ENCODE results near the gene HOXC4. TPM values are rescaled to one million over a fixed set of nuclear protein-coding genes. Genes with fewer than 3 reads are reported as not detected.
"Not testable (repeated sequence)": the region's sequence is repeated elsewhere in the genome, so short reads cannot be mapped to it uniquely, and the experiment has no call there.

Gene HOXC4
- total RNA-seq, 1 experiment from 2014 or later, result 4.2 TPM

DNA sequence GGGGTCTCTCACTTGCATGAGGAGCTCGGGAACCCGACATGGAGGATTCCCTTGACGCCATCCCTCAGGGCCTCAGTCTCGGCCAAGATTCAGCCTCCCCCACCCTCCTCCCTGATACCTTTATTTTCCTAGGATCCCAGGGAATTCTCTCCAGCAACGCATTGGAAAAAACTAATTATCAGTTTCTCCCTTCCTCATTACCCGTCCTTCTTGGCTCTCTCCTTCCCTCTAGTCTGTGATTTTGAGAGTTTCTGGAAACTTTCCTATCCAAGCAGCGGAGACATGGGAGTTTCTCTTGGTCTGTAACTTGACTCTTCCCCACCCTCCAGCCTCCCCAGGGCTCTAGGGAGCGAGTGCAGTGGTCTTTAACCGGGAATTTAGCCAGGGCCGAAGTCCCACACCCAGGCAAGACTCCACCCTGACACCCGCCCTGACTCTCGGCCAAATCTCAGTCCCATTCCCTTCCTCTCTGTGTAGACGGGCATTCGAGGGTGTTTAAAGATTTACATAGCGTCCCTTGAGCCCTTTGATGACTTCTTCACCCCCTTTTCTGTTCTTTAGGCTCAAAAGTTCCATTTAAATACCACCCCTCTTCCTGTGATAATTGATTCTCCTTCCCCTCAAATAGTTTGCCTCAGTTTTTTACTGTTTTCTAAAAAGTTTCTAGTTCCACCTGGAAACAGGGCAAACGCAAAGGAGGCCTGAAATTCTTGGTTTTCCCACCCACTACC is 14.1 kb upstream of the HOXC4 start:
- no peak for DNase-seq (ENCODE audit: low read depth)

DNA sequence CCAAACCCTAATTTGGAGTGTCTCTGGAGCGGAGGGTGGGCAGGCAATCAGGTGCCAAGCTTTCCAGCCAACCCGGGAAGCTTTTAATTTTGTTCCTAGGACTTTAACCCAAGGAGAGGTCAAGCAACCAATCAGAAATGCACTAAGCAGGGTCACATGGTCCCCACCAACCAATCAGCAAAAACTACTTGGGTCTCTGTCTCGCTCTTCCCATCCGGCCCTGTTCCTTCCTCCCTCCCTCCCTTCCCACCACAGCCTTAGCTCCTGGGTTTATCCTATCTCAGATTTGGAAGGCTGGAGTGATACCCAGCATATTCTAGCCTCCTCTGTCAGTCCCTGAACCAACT is 13.5 kb upstream of the HOXC4 start:
- DNase-seq (ENCODE audit: low read depth), result no peak

GRCh38 chr12:54040648-54041047 is 13.0 kb upstream of the HOXC4 start:
- no peak for DNase-seq (ENCODE audit: low read depth)

DNA sequence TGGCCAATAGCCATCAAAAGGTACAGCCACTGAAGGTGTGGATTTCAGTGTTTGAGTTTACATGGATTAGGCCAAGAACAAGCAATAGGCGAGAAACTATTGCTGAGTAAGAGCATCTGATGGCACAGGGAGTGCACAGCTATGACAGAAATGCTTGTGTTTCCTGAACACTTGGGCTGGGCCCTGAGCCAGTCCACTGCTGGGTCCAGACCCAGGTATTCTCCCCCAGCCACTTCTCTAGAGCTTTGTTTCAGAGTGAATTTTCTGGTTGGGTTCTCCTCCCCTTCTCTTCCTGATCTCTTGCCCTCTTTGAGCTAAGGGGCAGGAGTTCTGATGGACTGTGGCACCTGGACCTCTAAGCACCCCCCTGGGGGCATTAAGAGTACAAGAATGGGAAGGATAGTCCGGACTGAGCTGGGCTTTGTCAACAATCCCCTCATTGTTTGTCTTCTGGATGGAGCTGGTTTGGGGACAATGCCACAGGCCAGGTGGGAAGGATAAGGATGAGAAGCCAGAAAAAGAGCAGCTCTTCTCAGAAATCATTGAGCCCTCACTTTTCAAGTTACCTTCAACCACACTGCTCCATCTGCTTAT is 12.4 kb upstream of the HOXC4 start:
- no peak for DNase-seq (ENCODE audit: low read depth)

GRCh38 chr12:54042033-54042432 is 11.6 kb upstream of the HOXC4 start:
- not testable (repeated sequence) for DNase-seq (ENCODE audit: low read depth)

DNA sequence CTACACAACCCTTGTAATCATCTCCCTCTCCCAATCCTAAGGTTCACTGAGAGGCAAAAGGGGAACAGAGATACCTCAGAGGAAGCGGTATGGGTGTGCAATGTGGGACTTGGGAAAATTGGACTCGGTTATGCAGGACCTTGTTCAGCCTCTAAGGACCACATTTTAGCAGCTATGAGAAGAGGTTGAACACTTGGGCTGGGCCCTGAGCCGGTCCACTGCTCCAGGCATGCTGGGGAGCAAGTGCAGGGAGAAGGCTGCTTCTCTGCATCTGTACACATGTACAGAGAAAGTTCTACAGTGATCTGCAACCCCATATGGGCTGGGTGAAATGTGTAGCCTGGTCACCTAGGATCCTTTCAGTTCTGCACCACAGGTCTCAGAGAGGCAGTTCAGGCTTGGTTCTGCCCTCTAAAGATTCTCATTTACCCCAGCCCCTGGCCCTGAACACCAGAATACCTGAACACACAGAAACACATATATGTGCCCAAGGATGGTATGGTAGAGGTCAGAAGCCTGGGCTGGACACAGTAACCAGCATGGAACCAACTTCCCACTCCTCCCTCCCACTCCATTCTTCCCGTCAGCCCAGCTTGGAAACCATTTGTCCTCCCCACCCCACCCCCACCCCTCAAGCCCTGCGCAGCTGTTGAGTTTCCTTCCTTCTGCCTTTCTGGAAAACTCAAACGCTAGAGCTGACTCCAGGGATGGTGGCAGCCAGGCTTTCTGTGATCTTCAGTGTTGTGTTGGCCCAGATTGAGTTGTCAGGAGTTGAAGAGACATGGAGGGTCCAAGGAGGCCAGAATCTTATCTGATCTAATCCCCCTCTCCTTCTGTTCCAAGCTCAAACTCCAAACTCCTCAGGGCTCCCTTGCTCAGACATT is 10.4 kb upstream of the HOXC4 start:
- DNase-seq (ENCODE audit: low read depth), result peak; percentile 75

- DNase-seq (ENCODE audit: low read depth), result no peak
Observed at GRCh38 chr12:54044425-54045103, 9.1 kb upstream of the HOXC4 start.

GRCh38 chr12:54045401-54045800 is 8.2 kb upstream of the HOXC4 start:
- DNase-seq (ENCODE audit: low read depth), result no peak

GRCh38 chr12:54045868-54046521 is 7.6 kb upstream of the HOXC4 start:
- no peak for DNase-seq (ENCODE audit: low read depth)

GRCh38 chr12:54046809-54047159 is 6.9 kb upstream of the HOXC4 start:
- no peak for DNase-seq (ENCODE audit: low read depth)

DNA sequence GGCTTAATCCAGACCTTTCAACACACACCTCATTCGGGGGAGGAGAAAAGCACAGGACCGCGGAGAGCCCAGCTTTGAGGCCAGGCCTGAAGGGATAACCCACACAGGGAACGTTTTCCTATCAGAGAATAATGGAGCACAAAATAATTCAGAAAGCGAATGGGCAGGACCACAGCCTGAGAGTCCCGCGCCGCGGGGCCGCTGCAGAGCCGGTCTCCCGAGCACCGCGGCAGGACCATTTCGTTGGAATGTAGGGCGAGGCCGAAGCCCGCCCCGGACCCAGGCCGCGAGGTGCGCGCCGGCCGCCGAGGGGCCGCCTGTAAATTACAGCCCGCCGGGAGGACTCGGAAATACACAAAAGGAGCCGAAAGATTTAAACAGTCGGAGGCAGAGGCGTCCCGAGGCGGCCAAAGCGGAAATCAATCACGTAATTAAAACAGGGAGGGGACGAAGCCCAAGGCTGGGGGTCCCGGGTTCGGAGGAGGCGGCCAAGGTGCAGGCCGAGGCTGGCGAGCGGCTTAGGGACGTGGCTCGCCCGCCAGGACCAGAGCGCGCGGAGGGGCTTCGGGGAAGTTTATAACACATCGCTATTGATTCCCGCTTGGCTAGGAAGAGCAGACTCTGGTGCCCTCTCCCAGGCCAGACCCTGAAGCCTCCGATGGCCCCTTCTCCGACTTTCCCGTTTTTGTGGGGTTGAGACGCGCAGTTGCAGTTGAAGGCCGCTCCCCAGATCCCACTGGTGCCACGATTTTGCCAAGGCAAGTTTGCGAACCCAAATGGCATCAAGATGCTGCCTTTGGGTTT is 6.3 kb upstream of the HOXC4 start:
- no peak for DNase-seq (ENCODE audit: low read depth)

- DNase-seq (ENCODE audit: low read depth), result no peak
Observed at GRCh38 chr12:54047964-54048303, 5.7 kb upstream of the HOXC4 start.

DNA sequence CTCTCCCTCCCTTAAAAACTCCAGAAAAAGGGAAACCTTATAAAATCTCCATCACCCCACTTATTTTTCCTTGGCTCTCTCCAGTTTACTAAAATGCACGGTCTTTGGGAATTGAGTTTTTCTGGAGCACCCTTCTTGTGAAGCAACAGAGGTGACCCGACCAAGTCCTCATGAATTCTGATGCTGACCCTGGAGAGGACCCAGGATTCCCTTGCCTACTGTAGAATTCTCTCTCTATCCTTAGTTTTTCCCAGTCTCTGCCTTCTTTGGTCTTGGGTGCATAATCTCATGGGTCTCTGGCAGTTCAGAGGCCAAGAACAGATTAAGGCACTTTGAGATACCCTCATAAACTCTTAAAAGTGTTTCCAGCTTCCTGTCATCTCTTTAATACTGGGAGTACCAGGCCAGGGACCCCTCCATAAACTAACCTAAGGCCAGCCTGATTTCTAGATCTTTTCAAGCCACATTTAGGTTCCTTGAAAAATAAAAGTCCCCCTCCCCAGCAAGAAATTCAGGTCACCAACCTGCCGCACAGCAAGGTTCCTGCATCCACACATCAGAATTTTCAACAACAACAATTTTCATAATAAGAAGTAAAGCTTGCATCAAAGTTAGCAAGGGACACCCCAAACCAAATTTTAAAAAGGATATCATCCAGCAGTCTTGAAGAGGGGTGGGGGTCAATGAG is 5.1 kb upstream of the HOXC4 start:
- DNase-seq (ENCODE audit: low read depth), result no peak

DNA sequence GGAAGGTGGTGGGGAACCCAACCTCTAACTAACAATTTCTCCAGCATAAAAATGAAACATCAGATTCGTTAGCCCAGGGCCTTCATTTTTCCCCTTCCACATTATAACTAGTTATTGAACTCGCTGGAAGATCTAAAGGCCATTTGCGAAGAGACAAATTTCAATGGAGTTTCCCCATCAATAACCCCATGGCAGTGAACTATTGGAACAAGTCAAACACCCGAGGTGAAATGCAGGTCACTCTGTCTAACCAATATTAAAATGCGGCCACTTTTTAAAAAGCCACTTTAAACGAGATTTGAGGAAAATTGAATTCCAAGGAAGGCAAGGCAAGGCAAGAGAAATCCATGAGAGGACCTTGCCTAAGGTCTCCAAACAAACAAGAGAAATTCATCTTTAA is 4.5 kb upstream of the HOXC4 start:
- DNase-seq (ENCODE audit: low read depth), result no peak

- DNase-seq (ENCODE audit: low read depth), result no peak
Observed at GRCh38 chr12:54050482-54050810, 3.2 kb upstream of the HOXC4 start.

DNA sequence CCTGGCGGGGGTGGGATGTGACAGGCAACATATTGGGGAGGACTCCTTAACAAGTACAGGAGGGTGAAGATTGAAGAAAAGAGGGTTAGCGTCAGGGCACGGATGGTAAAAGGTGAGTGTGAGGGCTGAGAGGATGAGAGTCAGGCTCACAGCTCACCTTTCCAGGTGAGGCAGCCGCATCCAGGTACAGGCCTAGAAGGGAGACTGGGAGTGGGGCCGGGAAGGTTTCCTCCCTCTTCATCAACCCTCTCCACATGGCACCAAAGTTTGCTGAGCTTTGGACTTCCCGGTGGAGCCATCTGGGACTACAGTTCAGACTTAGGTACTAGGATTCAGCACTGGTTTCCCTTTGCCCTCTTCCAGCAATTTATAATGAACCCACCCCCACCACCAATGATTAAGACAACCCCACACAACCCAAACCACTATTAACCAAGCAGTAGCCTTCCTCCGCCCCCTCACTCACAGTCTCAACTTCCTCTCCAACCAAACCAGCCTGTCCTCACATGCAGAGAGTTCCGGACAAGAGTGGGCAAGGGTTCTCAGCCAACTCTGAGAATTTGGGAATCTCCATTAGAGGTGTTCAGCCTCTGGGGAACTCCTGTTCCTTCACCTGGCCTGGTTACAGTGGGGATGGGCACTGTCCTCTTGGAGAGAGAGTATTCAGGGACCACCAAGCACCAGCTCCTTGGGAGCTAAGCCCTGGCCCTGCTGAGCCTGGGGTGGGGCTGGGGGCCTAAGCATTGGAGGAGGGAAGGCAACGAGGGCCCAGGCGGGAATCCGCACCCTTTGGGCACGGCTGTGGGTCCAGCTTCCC is 2.4 kb upstream of the HOXC4 start:
- no peak for DNase-seq (ENCODE audit: low read depth)

DNA sequence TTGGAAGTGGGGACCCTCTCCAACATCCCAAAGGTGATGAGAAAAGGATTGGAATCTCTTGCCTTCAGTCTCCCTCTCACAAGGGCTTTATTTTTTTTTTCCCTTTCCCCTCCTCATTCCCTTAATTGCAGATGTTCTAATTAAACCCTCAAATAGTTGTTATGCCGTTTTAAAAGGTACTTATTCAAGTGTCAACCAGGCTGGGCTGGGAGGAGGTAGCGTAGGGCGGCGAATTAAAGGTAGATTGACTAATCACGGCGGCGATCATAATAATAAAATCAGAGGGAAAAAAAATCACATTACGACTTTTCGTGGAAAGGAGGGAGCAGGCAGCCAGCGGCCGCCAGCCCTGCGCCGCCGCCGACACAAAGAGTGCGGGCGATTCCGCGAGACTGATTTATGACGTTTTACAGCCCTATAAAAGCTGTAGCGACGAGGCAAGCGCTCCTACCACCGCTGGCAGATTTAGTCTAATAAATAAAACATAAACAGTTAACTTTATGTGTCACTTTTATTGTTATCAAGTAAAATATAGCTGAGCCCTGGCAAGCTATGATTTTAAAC is 1.7 kb upstream of the HOXC4 start:
- DNase-seq (ENCODE audit: low read depth), result no peak

DNA sequence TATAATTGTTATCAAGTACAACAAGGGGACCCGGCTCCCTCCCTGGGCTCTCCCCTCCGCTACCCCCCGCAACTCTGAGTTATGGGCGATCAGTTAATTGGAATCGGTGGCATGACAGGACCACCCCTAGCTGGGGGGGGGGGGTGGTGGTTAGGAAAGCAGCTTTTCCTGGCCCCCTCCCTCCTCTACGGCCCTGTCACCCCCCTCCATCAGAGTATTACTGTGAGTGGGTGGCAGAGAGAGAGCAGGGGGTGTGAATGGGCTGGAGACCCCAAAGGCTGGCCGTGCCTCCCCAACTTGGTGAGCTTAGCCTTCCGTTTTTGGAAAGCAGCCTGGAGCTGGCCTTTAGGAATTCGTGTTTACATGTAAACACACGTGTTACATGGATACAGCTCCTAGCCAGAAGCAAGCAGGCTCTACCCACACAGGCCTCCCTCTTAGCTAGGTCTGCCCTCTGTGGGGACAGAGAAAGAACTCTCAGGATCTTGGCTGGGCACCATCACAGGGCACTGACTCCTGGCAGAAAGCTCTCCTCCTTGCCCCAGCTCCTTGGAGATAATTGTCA is 1.1 kb upstream of the HOXC4 start:
- DNase-seq (ENCODE audit: low read depth), result peak; percentile 66

Measured in LHCN-M2 (cell line).